Stomach (tissue), 9 donors: ENCODE data around the gene C2orf92. TPM values are rescaled to one million over a fixed set of nuclear protein-coding genes. Genes with fewer than 3 reads are reported as not detected.

ENCODE experiments used
- DNase-seq, 2 donors: peaks; one replicate each; pipeline versions ENCODE4 v3.0.0 to v3.0.0-alpha.2; 2013 to 2019
- H3K27ac ChIP-seq, 5 donors: fragments of 200-600 bp in 4 of 5; sonication (generic) in 4 of 5; one replicate each; pipeline ENCODE4 v1.5.1; 2013 to 2019; ENCODE audit warnings: mild to moderate bottlenecking in 1 of 5, moderate library complexity in 1 of 5
- H3K27me3 ChIP-seq, 3 donors: fragments of 200-600 bp; sonication (generic); one replicate each; pipeline ENCODE4 v1.5.1; 2017 to 2019; ENCODE audit warnings: mixed run types in 1 of 3
- H3K36me3 ChIP-seq, 4 donors: fragments of 200-600 bp; sonication (generic); 1 replicate in 3 of 4; 2 replicates in 1 of 4; pipeline ENCODE4 v1.5.1; 2016 to 2019
- H3K4me1 ChIP-seq, 4 donors: fragments of 200-600 bp; sonication (generic); one replicate each; pipeline ENCODE4 v1.5.1; 2016 to 2019
- H3K4me3 ChIP-seq, 4 donors: fragments of 200-600 bp; sonication (generic) in 3 of 4; one replicate each; pipeline ENCODE4 v1.5.1; 2016 to 2019; ENCODE audit warnings: mild to moderate bottlenecking in 1 of 4
- H3K9me3 ChIP-seq, 4 donors: fragments of 200-600 bp; sonication (generic); one replicate each; pipeline ENCODE4 v1.5.1; 2016 to 2019
- CTCF ChIP-seq, 7 experiments: fragments of 450-650 bp in 4 of 7; fragments of 200-600 bp in 3 of 7; sonication (generic) in 3 of 7; IDR thresholded peaks; one replicate each; pipeline ENCODE4 v1.5.1; 2016 to 2019; ENCODE audit warnings: antibody characterized with exemption in 7 of 7, control low read depth in 2 of 7, mild to moderate bottlenecking in 1 of 7
- EP300 ChIP-seq: sonication (generic); formaldehyde crosslinking; IDR thresholded peaks from one replicate; pipeline ENCODE4 v1.6.1; 2017; ENCODE audit warnings: antibody characterized with exemption
- POLR2A ChIP-seq, 4 donors: fragments of 450-650 bp; IDR thresholded peaks; one replicate each; pipeline ENCODE4 v1.6.1; 2016; ENCODE audit warnings: antibody characterized with exemption in 4 of 4, control low read depth in 2 of 4, mild to moderate bottlenecking in 1 of 4, moderate library complexity in 1 of 4
- POLR2AphosphoS5 ChIP-seq, 3 donors: sonication (generic); formaldehyde crosslinking; IDR thresholded peaks; one replicate each; pipeline ENCODE4 v1.6.1; 2016; ENCODE audit warnings: antibody characterized with exemption in 3 of 3
- WGBS, 5 donors: extraction: QIAGEN DNeasy Blood & Tissue Kit in 3 of 5; methylation state at CpG; one replicate each; pipeline versions ENCODE4 v1.1.5 to v1.1.7; 2013 to 2018; 5-methylcytosine and 5-hydroxymethylcytosine counted together
- intact Hi-C: fragments of 100-400 bp; cut with DNase I; formaldehyde crosslinking; loops from one replicate; pipeline ENCODE4 v1.15.1; 2023; ENCODE audit warnings: low total_unique reads
- polyA plus RNA-seq, 3 donors: library from polyadenylated mRNA; stranded (reverse); fragments of 200-250 nt; gene quantifications; one replicate each; pipeline ENCODE4 v1.2.3, GENCODE V29; 2013
- total RNA-seq, 5 donors: library from RNA; depleted of rRNA; stranded (reverse); fragments of >200 nt; gene quantifications; one replicate each; pipeline versions ENCODE4 v1.1.0 to v1.2.3, GENCODE V29; 2014 to 2016
- donor health status: healthy with polysubstance abuse.
- donor health status: Bipolar disorder and iron deficiency.
- donor health status: healthy.

C2orf92 gene
- total and polyA plus RNA-seq, 8 donors, result 2.3 to 35.3 (median 6.0) TPM; not detected in 2

GRCh38 chr2:97722227-97722626 lies 52.7 kb downstream of the C2orf92 start:
- intact Hi-C loops, result no loop called here
- no peaks in the 10 kb centered on the region for H3K36me3 ChIP-seq
- no peaks in the 10 kb centered on the region for H3K9me3 ChIP-seq
- no peak overlapping the region for H3K27ac ChIP-seq
- DNase-seq, result no peak
- peaks cover 0 to 13% (median 0%) of the 10 kb centered on the region in 3 donors for H3K27me3 ChIP-seq
- no peaks in the 10 kb centered on the region for H3K4me1 ChIP-seq
- TF ChIP-seq POLR2AphosphoS5 (IDR thresholded peaks at IDR 0.05), result no peak
- no peak for TF ChIP-seq POLR2A (IDR thresholded peaks at IDR 0.05)
- no peak for TF ChIP-seq CTCF (IDR thresholded peaks at IDR 0.05)
- TF ChIP-seq EP300, result no peak
- no peak overlapping the region for H3K4me3 ChIP-seq
- WGBS, 5 donors, result 91 to 96% (median 95%) methylated on average over 6 of the region's 6 CpGs

GRCh38 chr2:97723156-97724072 lies 53.9 kb downstream of the C2orf92 start:
- TF ChIP-seq POLR2A (IDR thresholded peaks at IDR 0.05), result no peak
- TF ChIP-seq CTCF (IDR thresholded peaks at IDR 0.05), result no peak
- TF ChIP-seq POLR2AphosphoS5 (IDR thresholded peaks at IDR 0.05), result no peak
- intact Hi-C loops, result no loop called here
- H3K4me3 ChIP-seq, result no peak overlapping the region
- peaks cover 0 to 13% (median 0%) of the 10 kb centered on the region in 3 donors for H3K27me3 ChIP-seq
- H3K9me3 ChIP-seq, result no peaks in the 10 kb centered on the region
- DNase-seq, result no peak
- no peaks in the 10 kb centered on the region for H3K36me3 ChIP-seq
- H3K27ac ChIP-seq, result no peak overlapping the region
- 80 to 89% (median 82%) methylated on average over 36 to 37 of the region's 37 CpGs for WGBS, 5 donors
- peaks cover 0 to 8% (median 3%) of the 10 kb centered on the region in 4 donors for H3K4me1 ChIP-seq

GRCh38 chr2:97724073-97724410 lies 54.5 kb downstream of the C2orf92 start:
- Histone ChIP-seq H3K36me3 (no peaks in the 10 kb centered on the region), H3K4me3 (no peak overlapping the region), H3K4me1 (peaks cover 0 to 8% (median 3%) of the 10 kb centered on the region in 4 donors), H3K9me3 (no peaks in the 10 kb centered on the region), H3K27ac (no peak overlapping the region), H3K27me3 (peaks cover 0 to 13% (median 0%) of the 10 kb centered on the region in 3 donors)
- intact Hi-C loops, result no loop called here
- 55 to 75% (median 61%) methylated on average over 31 to 41 of the region's 41 CpGs for WGBS, 5 donors
- TF ChIP-seq EP300, result no peak
- TF ChIP-seq POLR2AphosphoS5 (IDR thresholded peaks at IDR 0.05), result no peak
- TF ChIP-seq POLR2A (IDR thresholded peaks at IDR 0.05), result no peak
- no peak for TF ChIP-seq CTCF (IDR thresholded peaks at IDR 0.05)
- no peak for DNase-seq

- H3K4me1 ChIP-seq, result peaks cover 0 to 8% (median 3%) of the 10 kb centered on the region in 4 donors
- no peaks in the 10 kb centered on the region for H3K36me3 ChIP-seq
- H3K27ac ChIP-seq, result no peak overlapping the region
- no peak for DNase-seq
- H3K9me3 ChIP-seq, result no peaks in the 10 kb centered on the region
- no peak for TF ChIP-seq POLR2AphosphoS5 (IDR thresholded peaks at IDR 0.05)
- TF ChIP-seq EP300, result no peak
- TF ChIP-seq POLR2A (IDR thresholded peaks at IDR 0.05), result no peak
- TF ChIP-seq CTCF (IDR thresholded peaks at IDR 0.05), result no peak
- WGBS, 5 donors, result 67 to 81% (median 81%) methylated on average over 17 of the region's 17 CpGs
- no peak overlapping the region for H3K4me3 ChIP-seq
- peaks cover 0 to 13% (median 0%) of the 10 kb centered on the region in 3 donors for H3K27me3 ChIP-seq
- intact Hi-C loops, result no loop called here
Measured at GRCh38 chr2:97724501-97724900, 55.0 kb downstream of the C2orf92 start.
